Adrenal gland (tissue), 19 donors: ENCODE measurements around the gene MLYCD. TPM values are rescaled to one million over a fixed set of nuclear protein-coding genes. Genes with fewer than 3 reads are reported as not detected.

ENCODE experiments used
- DNase-seq, 7 donors: peaks; one replicate each; pipeline ENCODE4 v3.0.0-alpha.2; 2019 to 2020
- H3K27ac ChIP-seq, 5 donors: fragments of 200-600 bp; sonication (generic) in 4 of 5; 1 replicate in 3 of 5; 2 replicates in 2 of 5; pipeline versions ENCODE4 v1.5.1 to v1.8.0; 2016 to 2020; ENCODE audit warnings: mild to moderate bottlenecking in 1 of 5
- H3K27me3 ChIP-seq: fragments of 200-600 bp; 2 replicates; pipeline ENCODE4 v1.8.0; 2021
- H3K36me3 ChIP-seq, 2 donors: fragments of 200-600 bp; replicated peaks in 1 of 2; 1 replicate in 1 of 2; 2 replicates in 1 of 2; pipeline versions ENCODE4 v1.5.1 to v1.8.0; 2018 to 2022
- H3K4me1 ChIP-seq, 2 donors: fragments of 200-600 bp; replicated peaks in 1 of 2; 1 replicate in 1 of 2; 2 replicates in 1 of 2; pipeline versions ENCODE4 v1.5.1 to v1.8.0; 2018 to 2021
- H3K4me3 ChIP-seq, 4 donors: fragments of 200-600 bp; sonication (generic) in 3 of 4; one replicate each; pipeline ENCODE4 v1.5.1; 2016 to 2018
- H3K9me3 ChIP-seq, 3 donors: fragments of 200-600 bp; sonication (generic) in 1 of 3; replicated peaks in 1 of 3; 1 replicate in 2 of 3; 2 replicates in 1 of 3; pipeline versions ENCODE4 v1.5.1 to v1.8.0; 2016 to 2021
- CTCF ChIP-seq, 6 experiments: fragments of 450-650 bp in 4 of 6; fragments of 200-600 bp in 2 of 6; sonication (generic) in 1 of 6; IDR thresholded peaks; 1 replicate in 5 of 6; 2 replicates in 1 of 6; pipeline versions ENCODE4 v1.5.1 to v1.8.0; 2016 to 2021; ENCODE audit warnings: antibody characterized with exemption in 6 of 6, mild to moderate bottlenecking in 2 of 6, moderate library complexity in 1 of 6
- POLR2A ChIP-seq, 2 donors: fragments of 450-650 bp; IDR thresholded peaks; one replicate each; pipeline ENCODE4 v1.6.1; 2017; ENCODE audit warnings: antibody characterized with exemption in 2 of 2, mild to moderate bottlenecking in 2 of 2, moderate library complexity in 1 of 2
- WGBS, 4 donors: extraction: QIAGEN DNeasy Blood & Tissue Kit in 2 of 4; methylation state at CpG; one replicate each; pipeline versions ENCODE4 v1.1.5 to v1.1.7; 2013 to 2017; 5-methylcytosine and 5-hydroxymethylcytosine counted together
- intact Hi-C, 2 donors: fragments of 100-400 bp; cut with DNase I; formaldehyde crosslinking; loops; one replicate each; pipeline versions ENCODE4 v1.14.1 to v1.15.0; 2022 to 2023
- long read RNA-seq, 10 donors: library from polyadenylated mRNA in 3 of 10; unstranded in 2 of 10; stranded (forward) in 1 of 10; transcript quantifications; one replicate each; pipeline ENCODE4 v2.0.0 and lab custom pipeline, GENCODE V29; 2021 to 2026
- polyA plus RNA-seq, 3 donors: library from polyadenylated mRNA; stranded (reverse); fragments of 200-250 nt in 2 of 3; fragments of 350-450 nt in 1 of 3; fragmentation: Illumina TruSeq in 1 of 3; extraction: RNeasy Lipid Tissue Mini Kit (QIAGEN cat#74804) in 1 of 3; gene quantifications; one replicate each; pipeline ENCODE4 v1.2.3, GENCODE V29; 2013 to 2014
- total RNA-seq, 9 donors: library from RNA; depleted of rRNA in 4 of 9; stranded (reverse); fragments of >200 nt in 4 of 9; fragments of 120-200 nt in 1 of 9; fragmentation: NEBNext Ultra II Directional in 1 of 9; extraction: Animal tissue kit (Norgen Biotek cat#: 25700) in 1 of 9; gene quantifications; one replicate each; pipeline versions ENCODE4 v1.1.0 to v1.2.4, GENCODE V29; 2013 to 2023
- donor health status: healthy with polysubstance abuse.
- donor health status: Bipolar disorder and iron deficiency.
- donor health status: DM: yes; HTN: yes; CAD: no.
- donor health status: DM: no; HTN: no; CAD: no.
- donor health status: DM: no; HTN: no; CAD: no.
- donor health status: DM: yes; HTN: yes; CAD: no.

Gene MLYCD
- total RNA-seq (10 to 100 TPM in 6 of 9 donors, 1 to 10 TPM in 3; 6.2 to 16.6 (median 11.2) TPM), polyA plus RNA-seq (1 to 10 TPM; 3.9 to 5.4 (median 4.2) TPM)
- long read RNA-seq, donor 1, full-length matches to known transcripts, result 19 of 19 reads
- long read RNA-seq, donor 1, partial matches to known transcripts, result 0 of 19 reads
- long read RNA-seq, donor 1, other reads (novel, unspliced or antisense), result 0 of 19 reads
- long read RNA-seq, donor 2, full-length matches to known transcripts, result 18 of 18 reads
- long read RNA-seq, donor 2, partial matches to known transcripts, result 0 of 18 reads
- long read RNA-seq, donor 2, other reads (novel, unspliced or antisense), result 0 of 18 reads
- long read RNA-seq, donor 3, full-length matches to known transcripts, result 13 of 13 reads
- long read RNA-seq, donor 3, partial matches to known transcripts, result 0 of 13 reads
- long read RNA-seq, donor 3, other reads (novel, unspliced or antisense), result 0 of 13 reads
- long read RNA-seq, donor 4, full-length matches to known transcripts, result 9 of 11 reads
- long read RNA-seq, donor 4, partial matches to known transcripts, result 0 of 11 reads
- long read RNA-seq, donor 4, other reads (novel, unspliced or antisense), result 2 of 11 reads
- long read RNA-seq, donor 5, full-length matches to known transcripts, result 184 of 200 reads
- long read RNA-seq, donor 5, partial matches to known transcripts, result 4 of 200 reads
- long read RNA-seq, donor 5, other reads (novel, unspliced or antisense), result 12 of 200 reads
- long read RNA-seq, donor 6, full-length matches to known transcripts, result 2 of 2 reads
- long read RNA-seq, donor 6, partial matches to known transcripts, result 0 of 2 reads
- long read RNA-seq, donor 6, other reads (novel, unspliced or antisense), result 0 of 2 reads
- long read RNA-seq, donor 7, full-length matches to known transcripts, result 8 of 8 reads
- long read RNA-seq, donor 7, partial matches to known transcripts, result 0 of 8 reads
- long read RNA-seq, donor 7, other reads (novel, unspliced or antisense), result 0 of 8 reads
- long read RNA-seq, donor 8, full-length matches to known transcripts, result 16 of 21 reads
- long read RNA-seq, donor 8, partial matches to known transcripts, result 5 of 21 reads
- long read RNA-seq, donor 8, other reads (novel, unspliced or antisense), result 0 of 21 reads
- long read RNA-seq, donor 9, full-length matches to known transcripts, result 9 of 9 reads
- long read RNA-seq, donor 9, partial matches to known transcripts, result 0 of 9 reads
- long read RNA-seq, donor 9, other reads (novel, unspliced or antisense), result 0 of 9 reads
- long read RNA-seq, donor 10, full-length matches to known transcripts, result 9 of 9 reads
- long read RNA-seq, donor 10, partial matches to known transcripts, result 0 of 9 reads
- long read RNA-seq, donor 10, other reads (novel, unspliced or antisense), result 0 of 9 reads

- intact Hi-C loops, result no loop called here
- peaks cover 9 to 38% of the 10 kb centered on the region in 2 donors for H3K4me1 ChIP-seq
- DNase-seq, result peak; percentile 88 to 92 (median 89)
- no peaks in the 10 kb centered on the region for H3K36me3 ChIP-seq
- whole genome bisulfite sequencing, 4 donors, result 4 to 28% (median 15%) methylated on average over 9 to 69 of the region's 69 CpGs
- TF ChIP-seq POLR2A (IDR thresholded peaks at IDR 0.05), result peak; percentile 72 to 85
- TF ChIP-seq CTCF (IDR thresholded peaks at IDR 0.05), result no peak
- no peaks in the 10 kb centered on the region for H3K27me3 ChIP-seq
- peak within 1 kb of the TSS; percentile 58 to 99 (median 90) for H3K27ac ChIP-seq
- peak within 1 kb of the TSS in 3 of 4 donors; percentile 1 to 96 (median 73) for H3K4me3 ChIP-seq
- no peaks in the 10 kb centered on the region for H3K9me3 ChIP-seq
Measured at GRCh38 chr16:83898463-83899271, at the start of gene MLYCD. TSS of gene MLYCD (plus strand) at chr16:83899115. CDS start at chr16:83899145, 30 bp downstream.

- TF ChIP-seq CTCF (IDR thresholded peaks at IDR 0.05) (no peak), POLR2A (IDR thresholded peaks at IDR 0.05) (no peak)
- H3K9me3 ChIP-seq, result no peaks in the 10 kb centered on the region
- intact Hi-C loops, result no loop called here
- H3K36me3 ChIP-seq, result no peaks in the 10 kb centered on the region
- H3K27me3 ChIP-seq, result no peaks in the 10 kb centered on the region
- 81 to 87% (median 83%) methylated on average over 6 of the region's 6 CpGs for WGBS, 4 donors
- no peak overlapping the region for H3K4me3 ChIP-seq
- no peaks in the 10 kb centered on the region for H3K4me1 ChIP-seq
- no peak for DNase-seq
- no peak overlapping the region for H3K27ac ChIP-seq
Measured at GRCh38 chr16:83849421-83849820, 49.5 kb upstream of the MLYCD start.

GRCh38 chr16:83850947-83851346 is 48.0 kb upstream of the MLYCD start:
- Histone ChIP-seq H3K27me3 (no peaks in the 10 kb centered on the region), H3K27ac (no peak overlapping the region), H3K4me1 (no peaks in the 10 kb centered on the region), H3K4me3 (no peak overlapping the region), H3K36me3 (no peaks in the 10 kb centered on the region), H3K9me3 (no peaks in the 10 kb centered on the region)
- TF ChIP-seq CTCF (IDR thresholded peaks at IDR 0.05) (no peak), POLR2A (IDR thresholded peaks at IDR 0.05) (no peak)
- intact Hi-C loops, result no loop called here
- DNase-seq, result no peak
- 71 to 81% (median 76%) methylated on average over 5 of the region's 5 CpGs for WGBS, 4 donors
